Measurements from ENCODE around the gene CRYGN.

Gene CRYGN

DNA sequence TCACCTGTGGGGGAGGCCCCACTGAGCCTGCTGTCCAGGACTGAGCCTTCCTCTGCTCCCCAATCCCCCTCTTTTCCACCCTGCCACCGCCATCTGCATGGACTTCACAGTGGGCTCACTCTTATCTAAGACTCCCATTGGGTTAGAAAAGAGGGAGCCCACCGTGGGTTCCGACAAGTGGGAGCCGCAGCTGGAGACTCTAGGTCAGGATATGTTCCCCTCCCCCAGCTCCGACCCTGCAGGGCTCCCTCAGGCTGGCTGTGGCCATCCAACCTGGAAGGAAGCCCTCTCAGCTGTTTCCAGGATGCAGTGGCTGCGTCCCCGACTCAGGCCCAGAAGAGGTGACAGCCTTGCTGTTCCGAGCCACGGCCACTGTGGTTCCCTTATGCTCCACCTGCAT, 34.9 kb downstream of the CRYGN start:
- no peak for DNase-seq

DNA sequence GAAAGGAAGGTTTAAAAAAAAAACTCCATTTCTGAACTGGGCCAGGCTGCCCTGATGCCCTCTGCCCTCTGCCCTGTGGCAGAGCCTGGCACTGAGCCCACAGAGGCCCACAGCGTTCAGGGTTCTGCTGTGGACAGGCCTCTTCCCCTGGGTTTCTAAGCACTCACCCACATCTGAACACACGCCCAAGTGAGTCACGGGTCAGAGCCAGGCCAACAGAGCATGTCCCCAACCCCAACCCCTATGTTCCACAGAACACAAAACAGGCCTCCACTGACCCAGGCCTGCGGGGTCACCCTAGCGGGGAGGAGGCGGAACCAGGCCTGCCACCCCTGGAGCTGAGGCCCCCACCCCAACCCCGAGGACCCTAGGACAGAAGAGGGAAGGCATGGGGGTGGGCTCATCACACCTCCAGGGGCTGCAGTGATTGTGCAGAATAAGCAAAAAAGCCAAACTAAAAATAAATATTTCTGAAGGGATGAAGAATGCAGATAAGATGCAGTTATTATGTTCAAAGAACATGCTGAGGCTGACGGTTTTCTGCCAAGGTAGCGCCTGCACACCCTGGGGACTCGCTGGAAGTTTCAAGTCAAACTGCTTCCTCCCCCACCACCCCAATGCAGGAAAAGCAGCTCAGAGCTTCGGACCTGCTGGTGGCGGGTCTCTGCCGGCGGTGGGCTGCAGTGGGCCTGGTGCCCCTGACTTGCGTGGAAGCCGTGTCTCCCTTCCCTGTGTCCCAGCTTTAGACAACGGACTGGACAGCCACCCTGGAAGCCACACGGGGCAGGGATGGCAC, 35.5 kb downstream of the CRYGN start:
- no peak for DNase-seq

DNA sequence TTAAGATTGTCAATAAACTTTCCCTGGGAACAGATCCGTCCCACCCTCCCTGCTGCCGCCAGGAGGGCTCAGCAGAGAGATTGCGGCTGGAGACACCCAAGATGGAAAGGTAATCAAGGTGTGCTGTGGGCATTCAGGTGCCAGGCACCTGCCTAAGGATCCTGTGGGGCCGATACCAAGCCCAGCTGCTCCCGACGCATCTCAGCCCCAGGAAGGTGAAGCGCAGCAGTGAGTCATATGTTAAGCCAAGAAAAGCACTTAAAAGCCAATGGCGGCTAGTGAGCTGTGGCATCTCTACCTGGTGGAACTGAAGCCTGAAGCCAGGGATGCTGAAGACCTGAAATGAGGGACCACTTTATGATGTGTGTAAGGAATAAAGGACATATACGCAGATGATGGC, 36.2 kb downstream of the CRYGN start:
- no peak for DNase-seq

DNA sequence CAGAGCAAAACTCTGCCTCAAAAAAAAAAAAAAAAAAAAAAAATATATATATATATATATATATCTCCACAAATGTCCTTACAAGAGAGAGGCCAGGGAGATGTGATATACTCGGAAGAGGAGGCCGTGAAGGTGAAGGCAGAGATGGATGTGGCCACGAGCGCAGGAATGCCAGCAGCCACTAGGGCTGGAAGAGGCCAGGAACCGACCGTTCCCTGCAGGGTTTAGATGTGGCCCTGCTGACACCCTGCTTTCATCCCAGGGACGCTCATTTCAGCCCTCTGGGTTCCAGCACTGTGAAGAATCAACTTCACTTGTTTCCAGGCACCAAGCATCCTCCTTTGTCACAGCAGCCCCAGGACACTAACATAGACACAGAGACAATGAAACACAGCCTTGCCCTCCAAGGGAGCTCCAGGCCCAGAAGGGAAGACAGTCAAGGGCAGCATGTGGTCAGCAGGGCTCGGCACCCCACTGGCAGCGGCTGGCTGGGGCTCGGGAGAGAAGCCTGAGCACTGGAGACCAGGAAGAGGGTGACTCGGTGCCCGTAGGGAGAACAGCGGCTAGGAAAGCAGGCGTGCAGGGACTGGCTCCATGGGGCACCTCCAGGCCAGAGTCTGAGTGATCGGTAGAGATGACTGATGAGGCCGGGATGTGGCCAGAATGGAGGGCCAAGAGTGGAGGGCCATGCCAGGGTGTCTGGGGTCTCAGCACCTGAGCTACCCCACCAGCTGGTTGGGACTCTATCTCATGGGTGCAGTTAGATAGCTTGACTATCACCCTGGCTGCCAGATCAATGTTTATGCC, 37.7 kb downstream of the CRYGN start:
- DNase-seq: no peak

DNA sequence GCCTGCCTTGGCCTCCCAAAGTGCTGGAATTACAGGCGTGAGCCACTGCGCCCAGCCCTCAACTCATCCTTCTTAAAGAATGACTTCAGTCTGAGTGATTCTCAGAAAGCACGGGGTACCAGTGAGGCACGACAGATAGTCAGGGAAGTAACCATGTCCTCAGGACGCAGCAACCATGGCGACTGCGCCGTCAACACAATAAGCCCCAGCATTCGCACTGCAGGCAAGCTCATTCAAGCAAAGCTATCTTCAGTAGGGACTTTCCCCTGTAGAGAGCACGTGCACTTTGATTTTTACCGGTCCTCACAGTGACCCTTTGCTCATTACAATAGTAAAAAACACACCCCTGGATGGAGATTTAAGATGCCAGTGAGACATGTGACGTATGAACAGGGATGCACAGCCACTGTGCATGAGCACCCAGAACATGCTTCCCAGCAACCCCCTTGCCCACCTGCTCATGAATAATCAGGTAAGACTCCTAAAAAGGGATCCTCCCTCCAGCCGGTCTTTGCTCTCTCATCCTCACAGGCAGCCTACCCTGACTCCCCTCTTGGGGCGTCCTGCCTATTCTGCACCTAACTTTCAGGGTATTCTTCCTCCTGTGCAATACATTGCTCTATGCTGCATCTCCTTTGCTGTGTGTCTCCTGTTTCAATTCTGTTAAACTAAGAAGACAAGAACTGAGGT, 39.2 kb downstream of the CRYGN start:
- no peak for DNase-seq

DNA sequence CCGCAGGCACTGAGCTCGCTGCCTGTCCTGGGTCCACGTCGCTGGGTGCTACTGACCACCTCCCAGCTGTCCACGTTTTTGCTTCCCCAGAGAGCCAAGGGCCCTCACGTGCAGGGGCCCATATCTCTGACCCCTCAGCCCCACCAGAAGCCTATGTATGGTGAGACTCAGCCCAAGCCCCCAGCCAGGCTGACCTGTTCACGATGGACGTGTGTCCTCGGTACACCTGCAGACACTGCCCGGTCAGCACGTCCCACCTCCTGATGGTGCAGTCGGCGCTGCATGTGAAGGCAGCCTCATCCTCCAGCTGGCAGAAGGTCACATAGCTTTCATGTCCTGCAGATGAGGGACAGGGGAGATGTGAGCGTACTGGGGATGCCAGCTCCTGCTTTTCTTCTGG, 40.0 kb downstream of the CRYGN start:
- no peak for DNase-seq

DNA sequence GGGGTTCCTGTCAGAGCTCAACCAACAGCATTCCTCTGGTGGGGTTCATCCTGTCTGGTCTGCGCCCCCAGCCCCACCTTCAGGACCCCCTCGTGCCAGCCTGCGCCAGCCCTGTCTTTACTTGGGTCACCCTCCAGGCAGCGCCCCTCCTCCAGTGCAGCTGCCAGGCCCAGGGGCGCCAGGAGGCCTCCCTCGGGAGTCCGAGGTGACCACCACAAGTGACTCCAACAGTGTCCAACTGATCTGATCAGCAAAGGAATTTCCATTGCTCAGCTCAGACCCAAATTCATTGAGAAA, 40.7 kb downstream of the CRYGN start:
- DNase-seq: no peak

DNA sequence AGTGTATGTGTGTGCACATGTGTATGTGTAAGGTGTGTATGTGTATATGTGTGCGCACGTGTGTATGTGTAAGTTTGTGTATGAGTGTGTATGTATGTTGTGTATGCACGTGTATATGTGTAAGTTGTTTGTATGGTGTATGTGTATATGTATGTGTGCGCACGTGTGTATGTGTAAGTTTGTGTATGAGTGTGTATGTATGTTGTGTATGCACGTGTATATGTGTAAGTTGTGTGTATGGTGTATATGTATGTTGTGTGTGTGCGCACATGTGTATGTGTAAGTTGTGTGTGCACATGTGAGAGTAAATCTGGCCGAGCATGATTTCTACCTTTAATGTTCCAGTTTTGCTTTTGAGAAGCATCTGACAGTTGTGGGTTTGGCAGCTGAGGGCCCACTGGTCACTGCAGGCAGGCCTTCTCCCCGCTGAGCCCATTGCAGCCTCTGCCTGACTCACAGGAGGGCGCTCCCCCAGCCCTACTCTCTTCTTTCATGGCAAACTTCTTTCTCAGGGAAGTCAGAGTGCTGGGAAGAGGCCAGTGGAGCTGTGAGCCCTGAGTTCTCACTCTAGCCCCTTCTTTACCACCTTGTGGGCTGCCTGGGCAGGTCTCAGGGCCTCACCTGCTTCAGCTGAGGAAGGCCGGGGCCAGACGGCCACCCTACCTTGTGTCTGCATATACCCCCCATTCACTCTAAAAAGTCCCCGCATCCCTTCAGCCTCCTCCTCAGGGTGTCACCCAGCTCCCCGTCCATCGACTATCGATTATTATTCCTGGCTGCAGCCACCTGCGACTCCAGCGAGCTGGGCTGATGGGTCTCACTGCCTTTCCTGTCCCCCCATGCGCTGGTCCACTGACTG, 41.3 kb downstream of the CRYGN start:
- DNase-seq: no peak

DNA sequence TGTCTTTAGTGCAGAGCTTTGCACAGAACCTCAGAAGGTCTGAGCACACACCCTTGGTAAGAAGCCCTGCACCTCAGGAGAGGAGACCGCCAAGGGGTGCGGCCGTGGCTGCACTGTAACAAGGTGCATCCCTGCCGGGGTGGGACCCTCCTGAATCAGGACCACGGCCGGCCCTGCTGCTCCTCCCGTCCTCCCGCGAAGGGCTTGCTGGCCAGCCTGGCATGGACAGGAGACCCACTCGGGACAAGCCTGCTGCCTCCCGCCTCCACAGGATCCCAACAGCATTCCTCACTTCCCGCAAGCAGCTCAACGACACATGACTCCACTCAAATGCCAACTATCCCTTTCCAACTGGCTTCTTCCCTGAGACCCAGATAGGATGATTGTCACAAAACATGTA, 42.9 kb downstream of the CRYGN start:
- no peak for DNase-seq

DNA sequence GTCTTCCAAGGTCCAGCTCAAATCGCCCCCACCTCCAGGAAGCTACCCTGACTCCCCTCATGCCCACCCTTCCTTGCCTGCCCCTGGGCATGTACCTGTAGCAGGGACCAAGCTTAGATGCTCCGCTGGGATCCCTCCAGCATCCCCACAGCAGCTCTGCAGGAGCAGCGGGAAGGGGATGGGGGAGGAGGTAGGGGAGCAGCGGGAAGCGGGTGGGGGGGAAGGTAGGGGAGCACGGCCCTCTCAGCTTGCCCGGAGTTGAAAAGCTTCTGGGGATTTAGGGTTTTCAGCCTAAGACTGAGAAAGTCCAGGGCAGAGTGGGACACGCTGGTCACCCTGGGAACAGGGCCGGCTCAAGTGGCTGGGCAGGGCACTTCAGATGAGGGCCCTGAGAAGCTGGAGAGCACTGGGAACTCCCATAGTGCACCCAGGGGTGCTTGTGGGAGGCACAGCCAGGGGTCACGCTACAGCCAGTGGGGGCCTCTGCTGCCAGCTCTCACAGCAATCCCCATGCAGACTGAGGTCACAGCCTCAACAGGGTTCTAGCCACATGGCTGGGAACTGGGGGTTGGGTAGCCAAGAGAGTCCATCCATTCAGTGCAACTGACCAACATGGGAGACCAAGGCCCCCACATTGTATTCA, 43.5 kb downstream of the CRYGN start:
- DNase-seq: no peak

DNA sequence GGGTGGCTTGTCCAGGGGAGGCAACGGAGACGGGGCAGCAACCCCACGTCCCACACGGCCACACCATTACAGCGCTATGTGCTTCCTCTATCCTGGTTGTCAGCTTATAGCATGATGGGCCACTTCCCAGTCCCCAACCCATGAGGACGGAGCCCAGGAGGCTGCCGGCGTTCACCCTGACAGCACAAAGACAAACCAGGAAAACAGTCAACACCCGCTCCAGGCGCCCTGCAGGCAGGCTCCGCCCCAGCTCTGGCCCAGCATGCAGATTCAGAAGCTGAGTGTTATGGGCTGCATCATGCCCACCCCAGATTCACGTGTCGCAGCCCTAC, 44.9 kb downstream of the CRYGN start:
- DNase-seq: no peak

DNA sequence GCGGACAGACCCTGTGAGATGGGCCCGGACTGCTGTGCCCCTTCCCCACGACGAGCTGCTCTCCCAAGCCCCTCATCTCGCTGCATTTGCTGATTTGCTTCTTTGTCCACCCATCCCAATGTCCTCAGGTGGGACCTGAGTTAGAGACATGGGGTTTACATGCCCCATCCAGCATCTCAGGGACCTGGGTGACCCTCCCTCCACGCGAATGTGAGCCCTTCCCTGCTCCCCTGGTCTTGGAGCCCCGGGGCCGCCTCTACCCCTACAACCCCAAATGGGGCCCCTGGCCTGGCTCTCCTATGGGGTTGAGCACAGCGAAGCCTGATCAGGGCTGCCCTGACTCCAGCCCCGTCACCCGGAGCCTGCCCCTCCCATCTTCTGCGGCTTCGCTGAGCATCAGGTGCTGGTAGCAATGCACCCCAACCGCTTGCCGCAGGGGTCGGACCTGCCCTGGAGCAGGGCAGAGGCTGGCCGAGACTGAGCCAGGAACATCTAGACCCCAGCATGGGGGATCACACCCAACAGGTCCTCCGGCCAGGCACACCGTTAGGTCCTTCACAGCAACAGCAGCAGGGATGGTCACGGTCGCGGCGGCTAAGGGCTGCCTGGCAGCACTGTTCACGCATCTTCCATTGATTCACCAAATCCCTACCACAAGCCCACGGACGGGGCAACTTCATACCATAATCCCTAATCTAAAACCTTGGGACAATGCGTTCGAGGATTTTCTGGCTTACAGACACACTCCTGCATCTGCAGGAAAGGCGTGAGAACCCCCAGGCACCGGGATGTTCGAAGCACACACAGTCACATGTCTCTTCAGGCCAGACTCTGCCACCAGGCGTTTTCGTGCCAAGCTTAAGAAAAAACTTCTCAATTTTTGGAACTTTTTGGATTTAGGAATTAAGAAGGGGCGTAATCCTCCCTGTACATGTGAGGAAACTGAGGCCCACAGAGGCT, 45.6 kb downstream of the CRYGN start:
- no peak for DNase-seq

DNA sequence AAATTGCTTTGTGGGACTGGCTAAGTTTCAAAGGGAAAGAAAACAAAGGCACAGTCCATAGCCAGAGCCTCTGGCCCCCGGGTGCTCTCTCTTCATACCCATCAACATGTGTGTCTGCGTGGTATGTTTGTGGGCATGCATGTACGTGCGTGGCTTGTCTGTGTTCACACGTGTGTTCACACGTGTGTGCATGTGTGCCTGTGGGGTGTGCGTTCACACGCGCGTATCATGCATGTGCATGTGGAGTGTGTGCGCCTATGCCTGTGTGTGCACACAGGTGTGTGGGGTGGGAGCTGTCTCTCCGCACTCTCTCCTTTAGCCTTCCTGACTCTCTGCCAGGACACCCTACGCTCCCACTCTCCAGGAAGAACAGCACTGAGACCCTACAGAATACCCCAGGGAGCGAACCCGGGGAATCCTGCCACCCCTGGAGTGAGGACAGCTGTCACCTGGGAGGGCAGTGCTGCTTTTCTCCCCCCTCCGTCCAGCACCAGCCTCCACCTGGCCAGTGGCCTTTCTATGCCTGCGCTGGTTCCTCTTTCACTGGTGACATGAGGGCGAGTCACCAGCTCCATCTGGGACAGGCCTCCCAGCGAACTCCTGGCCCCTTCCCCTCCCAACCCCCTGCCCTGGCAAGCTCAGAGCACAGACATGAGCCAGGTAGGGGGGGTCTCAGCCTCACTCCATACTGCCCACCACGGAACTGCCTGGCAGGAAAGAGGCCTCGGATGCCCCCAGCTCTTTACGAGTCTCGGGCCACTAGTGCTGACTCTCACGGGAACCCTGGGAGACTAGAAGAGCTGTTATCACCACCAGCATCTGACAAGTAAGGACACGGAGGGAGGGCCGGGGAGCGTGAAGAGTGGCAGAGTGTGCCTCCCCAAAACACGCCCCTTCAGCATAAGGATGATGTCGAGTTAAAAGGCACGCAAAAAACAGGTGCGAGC, 46.6 kb downstream of the CRYGN start:
- no peak for DNase-seq

DNA sequence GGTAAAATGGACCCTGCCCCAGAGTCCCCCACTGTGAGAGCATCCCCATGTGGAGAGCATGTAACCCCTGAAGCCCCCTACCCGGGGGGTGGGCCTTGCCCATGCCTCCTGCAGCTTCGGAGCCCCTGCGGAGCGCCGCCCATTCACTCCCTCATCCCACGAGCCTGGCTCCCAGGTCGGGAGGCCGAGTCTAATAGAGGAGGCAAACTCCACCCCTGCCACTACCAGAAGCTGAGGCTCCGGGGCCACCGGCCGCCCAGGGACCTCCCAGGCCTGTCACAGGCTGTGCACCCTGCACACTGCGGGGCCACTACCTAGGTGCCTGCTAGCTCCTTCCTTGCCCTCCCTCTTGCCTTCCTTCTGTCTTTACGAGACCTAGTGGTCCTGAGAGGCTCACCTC, 47.5 kb downstream of the CRYGN start:
- DNase-seq: no peak

DNA sequence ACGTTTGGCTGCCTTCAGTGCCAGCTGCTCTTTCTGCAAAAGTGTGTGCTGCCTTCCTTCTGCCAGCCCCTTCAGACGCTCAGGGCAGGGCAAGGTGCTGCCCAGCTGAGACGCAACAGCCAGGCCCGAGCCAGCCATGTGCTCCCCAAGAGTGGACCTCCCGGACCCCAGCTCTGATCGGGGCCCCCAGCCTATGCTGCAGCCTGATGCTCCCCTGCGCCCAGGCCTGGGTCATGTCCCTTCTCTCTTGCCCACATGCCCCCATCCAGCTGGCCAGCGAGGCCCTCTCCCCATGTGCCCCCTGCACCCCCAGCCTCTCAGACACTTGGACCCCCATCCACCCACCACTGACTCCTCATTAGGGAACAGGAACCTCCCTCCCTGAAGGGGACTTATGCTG, 47.9 kb downstream of the CRYGN start:
- no peak for DNase-seq

DNA sequence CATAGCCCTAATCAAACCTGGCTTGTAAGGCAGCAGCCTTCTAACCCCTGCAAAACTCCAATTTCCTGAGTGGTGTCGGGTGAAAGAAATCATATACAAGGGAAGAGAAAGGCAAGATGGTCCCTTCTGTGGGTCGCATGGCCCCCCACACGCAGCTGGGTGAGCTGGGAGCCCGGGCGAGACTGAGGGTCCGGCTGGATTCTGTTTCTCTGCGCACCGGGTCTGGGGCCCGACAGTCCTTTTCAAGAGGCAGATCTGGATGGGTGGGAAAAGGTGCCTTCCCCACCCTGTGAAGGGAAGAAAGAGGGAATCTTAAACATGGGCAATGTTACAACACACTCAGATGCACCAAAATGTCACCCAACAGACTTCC, 48.6 kb downstream of the CRYGN start:
- no peak for DNase-seq

DNA sequence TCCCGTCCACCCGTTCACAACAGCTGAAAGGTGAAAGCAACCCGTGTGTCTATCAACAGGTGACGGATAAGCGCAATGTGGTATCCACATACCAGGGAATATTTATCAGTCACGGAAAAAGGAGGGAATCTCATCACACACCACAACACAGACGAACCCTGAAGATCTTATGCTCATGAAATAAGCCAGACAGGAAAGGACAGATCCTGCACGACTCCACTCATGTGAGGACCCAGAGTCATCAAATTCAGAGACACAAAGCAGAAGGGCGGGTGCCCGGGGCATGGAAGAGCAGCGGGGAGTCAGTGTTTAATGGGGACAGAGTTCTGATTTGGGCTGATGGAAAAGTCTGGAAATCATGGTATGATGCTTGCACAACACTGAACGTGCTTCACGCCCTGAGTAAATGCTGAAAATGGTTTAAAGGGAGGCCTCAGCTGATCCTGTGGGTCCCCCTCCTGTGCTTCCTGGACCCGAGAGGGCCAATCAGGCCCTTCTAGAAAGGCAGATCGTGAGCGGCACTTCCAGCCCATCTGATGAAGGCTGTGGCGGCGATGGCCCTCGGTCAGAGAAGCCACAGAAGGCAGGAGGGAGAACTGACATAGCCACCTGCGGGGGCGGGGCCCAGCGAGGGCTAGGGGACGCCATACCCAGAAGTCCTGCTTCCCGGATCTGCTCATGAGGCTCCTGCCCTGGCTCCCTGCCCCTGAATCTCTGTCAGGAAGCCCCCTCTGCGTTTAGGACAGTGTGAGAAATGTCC, 49.2 kb downstream of the CRYGN start:
- no peak for DNase-seq

DNA sequence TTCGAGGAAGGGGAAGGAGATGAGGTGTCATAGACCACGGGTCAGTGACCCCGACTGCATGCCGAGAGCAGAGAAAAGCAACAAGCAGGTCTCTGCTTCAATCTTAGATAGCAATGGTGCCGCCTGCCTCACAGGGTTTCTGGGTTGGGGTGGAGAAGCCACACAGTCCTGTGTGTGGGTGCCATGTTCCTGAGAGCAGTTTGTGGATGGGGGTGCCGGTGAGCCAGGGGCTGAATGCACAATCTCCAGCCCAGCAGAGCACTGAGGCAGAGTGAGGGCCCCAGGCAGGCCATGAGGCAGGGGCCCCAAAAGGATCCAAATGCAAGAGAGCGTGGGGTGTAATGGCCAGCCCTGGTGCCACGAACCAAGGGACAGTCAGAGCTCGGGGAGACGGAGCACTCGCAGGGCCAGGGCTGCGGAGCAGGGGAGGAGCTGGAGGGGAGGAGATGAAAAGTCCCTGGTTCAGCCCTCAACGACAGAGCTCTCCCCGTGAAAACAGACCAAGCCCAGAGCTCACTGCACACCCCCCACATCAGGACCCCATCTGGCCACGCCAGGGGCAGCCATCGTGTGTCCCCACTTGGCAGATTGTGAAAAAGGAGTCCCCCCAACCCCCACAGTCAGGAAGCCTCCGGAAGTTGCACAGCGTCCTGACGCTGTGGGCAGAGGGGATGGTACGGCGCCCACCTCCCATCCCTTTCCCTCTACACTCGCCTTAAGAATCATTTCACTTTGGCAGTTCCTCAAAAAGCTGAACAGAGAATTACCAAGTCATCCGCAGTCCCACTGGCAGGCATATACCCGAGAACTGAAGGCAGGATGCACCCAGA, 50.0 kb downstream of the CRYGN start:
- DNase-seq: no peak
